SKM-1 treated with dmso at 0.1 percent for 144 hours (cell line): ENCODE measurements around the gene PLAGL2.
"Not testable (repeated sequence)": the region's sequence is repeated elsewhere in the genome, so short reads cannot be mapped to it uniquely, and the experiment has no call there.

ENCODE experiments used
- DNase-seq: peaks from one replicate; lab custom pipeline; 2025; ENCODE audit not compliant: unreplicated experiment; lab: John Stamatoyannopoulos, UW

PLAGL2 gene

GRCh38 chr20:32186506-32186905 is 21.0 kb downstream of the PLAGL2 start:
- DNase-seq, result no peak

GRCh38 chr20:32184961-32185603 is 22.5 kb downstream of the PLAGL2 start:
- DNase-seq, result no peak

GRCh38 chr20:32183947-32184635 is 23.5 kb downstream of the PLAGL2 start:
- DNase-seq, result no peak

- DNase-seq, result no peak
These were observed 25.9 kb downstream of the PLAGL2 start for GRCh38 chr20:32181606-32182005.

GRCh38 chr20:32179934-32180333 is 27.6 kb downstream of the PLAGL2 start:
- DNase-seq, result no peak

- DNase-seq, result no peak
These were observed 28.0 kb downstream of the PLAGL2 start for GRCh38 chr20:32179515-32179914.

- not testable (repeated sequence) for DNase-seq
These were observed 29.8 kb downstream of the PLAGL2 start for GRCh38 chr20:32177696-32178095.

- no peak for DNase-seq
These were observed 39.2 kb downstream of the PLAGL2 start for GRCh38 chr20:32168184-32168910.

- no peak for DNase-seq
These were observed 40.0 kb downstream of the PLAGL2 start for GRCh38 chr20:32167552-32167951.

GRCh38 chr20:32165836-32166545 is 41.6 kb downstream of the PLAGL2 start:
- no peak for DNase-seq

GRCh38 chr20:32164984-32165735 is 42.4 kb downstream of the PLAGL2 start:
- no peak for DNase-seq

- DNase-seq, result peak; percentile 11
These were observed 43.6 kb downstream of the PLAGL2 start for GRCh38 chr20:32163951-32164350.

GRCh38 chr20:32162351-32162750 is 45.2 kb downstream of the PLAGL2 start:
- DNase-seq, result no peak

- DNase-seq, result no peak
These were observed 47.2 kb downstream of the PLAGL2 start for GRCh38 chr20:32160341-32160740.

GRCh38 chr20:32159766-32160221 is 47.7 kb downstream of the PLAGL2 start:
- no peak for DNase-seq

- no peak for DNase-seq
These were observed 48.4 kb downstream of the PLAGL2 start for GRCh38 chr20:32158943-32159660.

GRCh38 chr20:32158351-32158750 is 49.2 kb downstream of the PLAGL2 start:
- DNase-seq, result no peak

GRCh38 chr20:32157611-32158010 is 49.9 kb downstream of the PLAGL2 start:
- no peak for DNase-seq

- peak; percentile 87 for DNase-seq
These were observed 52.2 kb downstream of the PLAGL2 start for GRCh38 chr20:32155017-32155981.
